Hepatocyte (in vitro differentiated cells): ENCODE measurements around the gene APBB2. TPM values are rescaled to one million over a fixed set of nuclear protein-coding genes. Genes with fewer than 3 reads are reported as not detected.

ENCODE experiments used
- DNase-seq: peaks from one replicate; pipeline ENCODE4 v3.0.0-alpha.2; 2016; ENCODE audit warnings: low spot score
- H2AFZ ChIP-seq: fragments of 200-600 bp; sonication (generic); 2 replicates; pipeline ENCODE4 v1.6.0; 2016; ENCODE audit warnings: antibody characterized with exemption, mild to moderate bottlenecking
- H3K27ac ChIP-seq: fragments of 200-600 bp; sonication (generic); 2 replicates; pipeline ENCODE4 v1.5.1; 2016; ENCODE audit warnings: mild to moderate bottlenecking
- H3K27me3 ChIP-seq: fragments of 200-600 bp; sonication (generic); 2 replicates; pipeline ENCODE4 v1.6.1; 2016
- H3K36me3 ChIP-seq: fragments of 200-600 bp; sonication (generic); replicated peaks from 2 replicates; pipeline ENCODE4 v1.5.1; 2016; ENCODE audit warnings: low read depth; ENCODE audit not compliant: insufficient read depth
- H3K4me1 ChIP-seq: fragments of 200-600 bp; sonication (generic); 2 replicates; pipeline ENCODE4 v1.5.1; 2016; ENCODE audit warnings: mild to moderate bottlenecking, moderate library complexity; ENCODE audit not compliant: insufficient read depth
- H3K4me2 ChIP-seq: fragments of 200-600 bp; sonication (generic); 2 replicates; pipeline ENCODE4 v1.6.0; 2016
- H3K4me3 ChIP-seq: fragments of 200-600 bp; sonication (generic); 2 replicates; pipeline ENCODE4 v1.5.1; 2016; ENCODE audit warnings: mild to moderate bottlenecking
- H3K79me2 ChIP-seq: fragments of 200-600 bp; sonication (generic); 2 replicates; pipeline ENCODE4 v1.6.0; 2017; ENCODE audit warnings: mild to moderate bottlenecking
- H3K9me2 ChIP-seq: fragments of 200-600 bp; sonication (generic); replicated peaks from 2 replicates; pipeline ENCODE4 v1.6.0; 2017; ENCODE audit warnings: mild to moderate bottlenecking; ENCODE audit not compliant: insufficient read depth
- H3K9me3 ChIP-seq: fragments of 200-600 bp; sonication (generic); 2 replicates; pipeline ENCODE4 v1.5.1; 2016; ENCODE audit warnings: low read depth, mild to moderate bottlenecking
- H4K20me1 ChIP-seq: fragments of 200-600 bp; sonication (generic); 2 replicates; pipeline ENCODE4 v1.6.0; 2016; ENCODE audit warnings: mild to moderate bottlenecking; ENCODE audit not compliant: insufficient read depth, poor library complexity, severe bottlenecking
- CTCF ChIP-seq: fragments of 200-600 bp; sonication (generic); IDR thresholded peaks from 2 replicates; pipeline ENCODE4 v1.5.1; 2016; ENCODE audit warnings: antibody characterized with exemption, mild to moderate bottlenecking; ENCODE audit not compliant: poor library complexity
- EZH2 ChIP-seq: fragments of 200-600 bp; sonication (generic); IDR thresholded peaks from 2 replicates; pipeline ENCODE4 v1.6.1; 2016; ENCODE audit warnings: antibody characterized with exemption, mild to moderate bottlenecking, borderline replicate concordance
- EZH2phosphoT487 ChIP-seq: fragments of 200-600 bp; sonication (generic); IDR thresholded peaks from one replicate; pipeline ENCODE4 v1.6.1; 2018; ENCODE audit warnings: antibody characterized with exemption, mild to moderate bottlenecking, low read depth, moderate library complexity; ENCODE audit not compliant: unreplicated experiment, severe bottlenecking
- WGBS: methylation state at CpG from one replicate; pipeline ENCODE4 v1.1.6; 2016; ENCODE audit warnings: low lambda C conversion rate; ENCODE audit errors: missing lambda C conversion rate; 5-methylcytosine and 5-hydroxymethylcytosine counted together
- polyA plus RNA-seq: library from polyadenylated mRNA; unstranded; fragments of >200 nt; fragmentation: Nextera tagmentation; extraction: Ambion mirVana; gene quantifications from 2 replicates; pipeline ENCODE4 v1.2.1, GENCODE V29; 2016
- total RNA-seq: library from RNA; depleted of rRNA; stranded (reverse); fragments of >200 nt; gene quantifications from 2 replicates; pipeline ENCODE4 v1.2.3, GENCODE V29; 2014

APBB2 gene
- total and polyA plus RNA-seq, 2 experiments from 2014 or later, result 23.4 to 47.5 TPM

GRCh38 chr4:41256740-41257256 is 42.5 kb upstream of the APBB2 start, which contains the start of gene UCHL1:
UCHL1 (plus strand) TSS chr4:41256928; CDS start chr4:41256977, 49 bp downstream.
- Histone ChIP-seq H3K36me3 (no peaks in the 10 kb centered on the region), H3K9me3 (no peaks in the 10 kb centered on the region), H2AFZ (peak within 1 kb of the TSS; percentile 84), H3K4me2 (peak within 1 kb of the TSS; percentile 98), H3K9me2 (no peaks in the 10 kb centered on the region), H3K79me2 (no peaks in the 10 kb centered on the region), H4K20me1 (no peaks in the 10 kb centered on the region), H3K27me3 (peaks cover 45% of the 10 kb centered on the region), H3K4me3 (peak within 1 kb of the TSS; percentile 84), H3K4me1 (peaks cover 11% of the 10 kb centered on the region), H3K27ac (no peak within 1 kb of the TSS)
- 2% methylated on average over 53 of the region's 55 CpGs for WGBS
- peak; percentile 76 for DNase-seq
- no peak for TF ChIP-seq EZH2
- no peak for TF ChIP-seq EZH2phosphoT487
- TF ChIP-seq CTCF, result no peak

GRCh38 chr4:41256131-41256739 is 41.9 kb upstream of the APBB2 start:
- Histone ChIP-seq H3K4me1 (peaks cover 11% of the 10 kb centered on the region), H3K9me3 (no peaks in the 10 kb centered on the region), H3K9me2 (no peaks in the 10 kb centered on the region), H4K20me1 (no peaks in the 10 kb centered on the region), H3K79me2 (no peaks in the 10 kb centered on the region), H3K36me3 (no peaks in the 10 kb centered on the region), H3K27ac (no peak overlapping the region), H3K4me2 (peak overlapping the region; percentile 98), H3K27me3 (peaks cover 45% of the 10 kb centered on the region), H3K4me3 (no peak overlapping the region), H2AFZ (peak overlapping the region; percentile 84)
- no peak for DNase-seq
- 4% methylated on average over 13 of the region's 13 CpGs for WGBS
- TF ChIP-seq EZH2, result no peak
- TF ChIP-seq EZH2phosphoT487, result no peak
- TF ChIP-seq CTCF, result no peak

GRCh38 chr4:41245983-41246382 is 31.6 kb upstream of the APBB2 start:
- H3K36me3 ChIP-seq, result no peaks in the 10 kb centered on the region
- no peaks in the 10 kb centered on the region for H3K9me3 ChIP-seq
- H3K4me1 ChIP-seq, result no peaks in the 10 kb centered on the region
- no peak overlapping the region for H2AFZ ChIP-seq
- TF ChIP-seq EZH2phosphoT487 (no peak), EZH2 (no peak), CTCF (no peak)
- no peaks in the 10 kb centered on the region for H3K79me2 ChIP-seq
- no peaks in the 10 kb centered on the region for H4K20me1 ChIP-seq
- H3K4me3 ChIP-seq, result no peak overlapping the region
- H3K27me3 ChIP-seq, result peaks cover 7% of the 10 kb centered on the region
- 67% methylated on average over 1 of the region's 1 CpG for WGBS
- no peaks in the 10 kb centered on the region for H3K9me2 ChIP-seq
- no peak for DNase-seq
- no peak overlapping the region for H3K4me2 ChIP-seq
- no peak overlapping the region for H3K27ac ChIP-seq
